Aorta (tissue), 4 donors: ENCODE measurements around the gene MPV17L. TPM values are rescaled to one million over a fixed set of nuclear protein-coding genes. Genes with fewer than 3 reads are reported as not detected.

Experiments used
- polyA plus RNA-seq, 2 donors: library from polyadenylated mRNA; stranded (reverse); fragments of 200-250 nt; gene quantifications; one replicate each; pipeline ENCODE4 v1.2.3, GENCODE V29; 2013
- total RNA-seq, 2 donors: library from RNA; stranded (reverse); fragmentation: NEBNext Ultra II Directional; extraction: Animal tissue kit (Norgen Biotek cat#: 25700); gene quantifications; one replicate each; pipeline ENCODE4 v1.2.1, GENCODE V29; 2021
- donor health status: healthy with polysubstance abuse.
- donor health status: Bipolar disorder and iron deficiency.
- donor health status: DM: no; HTN: no; CAD: no.
- donor health status: DM: yes; HTN: yes; CAD: no.

The MPV17L gene
- total and polyA plus RNA-seq, 4 donors = 2.1 to 5.6 (median 3.2) TPM

Other genes starting within 250 kb of the MPV17L start
- 10 to 100 TPM; 14.8 to 20.1 TPM for gene NPIPA5, start 17.5 kb upstream of the MPV17L start, total RNA-seq
- gene NPIPA5, start 17.5 kb upstream of the MPV17L start, polyA plus RNA-seq = 10 to 100 TPM in 1 of 2 donors, 1 to 10 TPM in 1; 3.8 to 93.0 TPM
- 10 to 100 TPM; 71.1 TPM for gene BMERB1, start 38.8 kb downstream of the MPV17L start, total RNA-seq
- gene BMERB1, start 38.8 kb downstream of the MPV17L start, polyA plus RNA-seq = 10 to 100 TPM; 52.2 to 76.7 TPM
- 10 to 100 TPM; 73.5 to 92.8 TPM for gene MARF1, start 247.4 kb downstream of the MPV17L start, total RNA-seq
- gene MARF1, start 247.4 kb downstream of the MPV17L start, polyA plus RNA-seq = 10 to 100 TPM; 28.8 to 34.2 TPM